Glutamatergic neuron (in vitro differentiated cells): ENCODE measurements around the gene TAS2R40. TPM values are rescaled to one million over a fixed set of nuclear protein-coding genes. Genes with fewer than 3 reads are reported as not detected.

ENCODE experiments used
- DNase-seq: peaks from one replicate; pipeline ENCODE4 v3.0.0; 2022
- H3K27ac Mint-ChIP-seq: one replicate; pipeline ENCODE4 v1.8.0; 2020; ENCODE audit warnings: mild to moderate bottlenecking, mixed read lengths, inconsistent platforms; ENCODE audit not compliant: unreplicated experiment
- H3K27me3 Mint-ChIP-seq: one replicate; pipeline ENCODE4 v1.8.0; 2020; ENCODE audit warnings: mild to moderate bottlenecking, moderate library complexity, mixed read lengths, inconsistent platforms; ENCODE audit not compliant: unreplicated experiment
- H3K36me3 Mint-ChIP-seq: one replicate; pipeline ENCODE4 v1.8.0; 2020; ENCODE audit warnings: mild to moderate bottlenecking, mixed read lengths, inconsistent platforms; ENCODE audit not compliant: unreplicated experiment
- H3K4me1 Mint-ChIP-seq: one replicate; pipeline ENCODE4 v1.8.0; 2020; ENCODE audit warnings: mild to moderate bottlenecking, low read depth, mixed read lengths, inconsistent platforms; ENCODE audit not compliant: unreplicated experiment
- H3K4me3 Mint-ChIP-seq: one replicate; pipeline ENCODE4 v1.8.0; 2020; ENCODE audit warnings: mild to moderate bottlenecking, mixed read lengths, inconsistent platforms; ENCODE audit not compliant: unreplicated experiment
- H3K9me3 Mint-ChIP-seq: one replicate; pipeline ENCODE4 v1.8.0; 2020; ENCODE audit warnings: mild to moderate bottlenecking, moderate library complexity, mixed read lengths, inconsistent platforms; ENCODE audit not compliant: unreplicated experiment
- total RNA-seq: library from RNA; stranded (reverse); fragmentation: NEBNext Ultra II Directional; extraction: Animal tissue kit (Norgen Biotek cat#: 25700); gene quantifications from one replicate; pipeline ENCODE4 v1.2.1, GENCODE V29; 2021; ENCODE audit not compliant: unreplicated experiment
- TF ChIP-seq, protein P1 (sequence below): fragments of 200-600 bp; sonication (generic); IDR thresholded peaks from one replicate; pipeline ENCODE4 v1.5.0; 2021; ENCODE audit not compliant: partially characterized antibody, unreplicated experiment

Gene TAS2R40
- total RNA-seq, 1 donor from 2014 or later = not detected

DNA sequence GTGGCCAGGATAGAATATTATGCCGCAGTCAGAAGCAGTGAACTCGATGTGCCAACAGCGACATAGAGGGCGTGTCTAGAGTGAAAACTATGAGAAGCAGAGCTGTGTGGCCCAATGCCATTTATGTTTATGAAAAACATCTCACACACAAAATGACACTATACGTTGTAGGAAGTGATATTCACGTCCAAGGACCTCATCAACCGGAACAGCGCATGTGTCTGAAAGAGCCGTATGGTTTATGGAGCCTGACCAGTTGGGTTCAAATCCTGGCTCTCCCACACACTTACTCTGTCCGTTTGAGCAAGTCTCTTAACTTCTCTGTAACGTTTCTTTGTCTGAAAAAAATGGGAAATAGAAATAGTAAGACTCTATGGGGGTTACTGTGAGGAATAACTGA, 20.5 kb downstream of the TAS2R40 start:
- Mint-ChIP-seq H3K27ac (no peak overlapping the region), H3K36me3 (peaks cover 2% of the 10 kb centered on the region), H3K4me3 (no peak overlapping the region), H3K27me3 (peaks cover 5% of the 10 kb centered on the region), H3K4me1 (peaks cover 8% of the 10 kb centered on the region), H3K9me3 (no peaks in the 10 kb centered on the region)
- TF ChIP-seq, protein P1, sequence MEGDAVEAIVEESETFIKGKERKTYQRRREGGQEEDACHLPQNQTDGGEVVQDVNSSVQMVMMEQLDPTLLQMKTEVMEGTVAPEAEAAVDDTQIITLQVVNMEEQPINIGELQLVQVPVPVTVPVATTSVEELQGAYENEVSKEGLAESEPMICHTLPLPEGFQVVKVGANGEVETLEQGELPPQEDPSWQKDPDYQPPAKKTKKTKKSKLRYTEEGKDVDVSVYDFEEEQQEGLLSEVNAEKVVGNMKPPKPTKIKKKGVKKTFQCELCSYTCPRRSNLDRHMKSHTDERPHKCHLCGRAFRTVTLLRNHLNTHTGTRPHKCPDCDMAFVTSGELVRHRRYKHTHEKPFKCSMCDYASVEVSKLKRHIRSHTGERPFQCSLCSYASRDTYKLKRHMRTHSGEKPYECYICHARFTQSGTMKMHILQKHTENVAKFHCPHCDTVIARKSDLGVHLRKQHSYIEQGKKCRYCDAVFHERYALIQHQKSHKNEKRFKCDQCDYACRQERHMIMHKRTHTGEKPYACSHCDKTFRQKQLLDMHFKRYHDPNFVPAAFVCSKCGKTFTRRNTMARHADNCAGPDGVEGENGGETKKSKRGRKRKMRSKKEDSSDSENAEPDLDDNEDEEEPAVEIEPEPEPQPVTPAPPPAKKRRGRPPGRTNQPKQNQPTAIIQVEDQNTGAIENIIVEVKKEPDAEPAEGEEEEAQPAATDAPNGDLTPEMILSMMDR = no peak
- no peak for DNase-seq

DNA sequence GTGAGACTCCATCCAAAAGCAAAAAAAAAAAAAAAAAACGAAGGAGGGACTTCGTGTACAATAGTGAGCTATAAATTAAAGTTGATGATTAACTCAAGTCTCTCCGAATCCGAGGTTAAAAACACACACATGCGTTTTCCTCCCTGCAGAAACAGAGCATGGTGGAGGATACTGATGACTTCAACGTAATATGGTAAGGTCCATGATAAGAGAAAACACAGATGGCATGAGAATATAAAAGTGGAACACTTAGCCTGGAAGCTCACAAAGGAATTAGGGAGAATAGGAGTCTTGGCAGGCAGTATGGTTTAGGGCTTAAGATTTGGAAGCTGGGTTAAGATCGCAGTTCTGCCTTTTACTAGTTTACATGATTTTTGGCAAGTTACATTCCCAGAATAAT, 21.3 kb downstream of the TAS2R40 start:
- Mint-ChIP-seq H3K4me3 (no peak overlapping the region), H3K27me3 (peaks cover 5% of the 10 kb centered on the region), H3K4me1 (peaks cover 8% of the 10 kb centered on the region)

DNA sequence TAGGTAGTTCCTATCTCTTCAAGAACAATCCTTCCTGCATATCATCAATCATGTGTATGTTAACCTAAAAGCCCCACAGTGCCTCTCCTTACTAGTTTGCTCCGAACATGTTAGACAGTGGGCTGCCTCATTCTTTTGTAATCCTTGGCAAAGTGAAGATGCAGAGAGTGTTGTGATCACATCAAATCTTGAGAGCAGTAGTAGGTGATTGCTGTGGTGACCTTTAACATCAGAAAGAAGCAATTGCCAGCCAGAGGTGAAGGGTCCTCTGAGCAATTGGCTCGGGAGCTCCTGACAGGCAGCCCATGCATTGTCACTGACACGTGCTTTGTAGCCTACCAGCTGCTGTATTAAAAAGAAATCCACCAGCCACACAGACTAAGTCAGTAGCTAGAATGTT, 21.8 kb downstream of the TAS2R40 start:
- Mint-ChIP-seq H3K4me3 (no peak overlapping the region), H3K27ac (no peak overlapping the region), H3K9me3 (no peaks in the 10 kb centered on the region), H3K4me1 (peaks cover 8% of the 10 kb centered on the region), H3K36me3 (no peaks in the 10 kb centered on the region), H3K27me3 (peaks cover 5% of the 10 kb centered on the region)
- TF ChIP-seq, protein P1 = no peak
- no peak for DNase-seq

More for the DNA sequence above, 21.3 kb downstream of the TAS2R40 start:
- TF ChIP-seq, protein P1 = no peak
- no peak for DNase-seq
- no peaks in the 10 kb centered on the region for H3K9me3 Mint-ChIP-seq
- no peaks in the 10 kb centered on the region for H3K36me3 Mint-ChIP-seq
- no peak overlapping the region for H3K27ac Mint-ChIP-seq

DNA sequence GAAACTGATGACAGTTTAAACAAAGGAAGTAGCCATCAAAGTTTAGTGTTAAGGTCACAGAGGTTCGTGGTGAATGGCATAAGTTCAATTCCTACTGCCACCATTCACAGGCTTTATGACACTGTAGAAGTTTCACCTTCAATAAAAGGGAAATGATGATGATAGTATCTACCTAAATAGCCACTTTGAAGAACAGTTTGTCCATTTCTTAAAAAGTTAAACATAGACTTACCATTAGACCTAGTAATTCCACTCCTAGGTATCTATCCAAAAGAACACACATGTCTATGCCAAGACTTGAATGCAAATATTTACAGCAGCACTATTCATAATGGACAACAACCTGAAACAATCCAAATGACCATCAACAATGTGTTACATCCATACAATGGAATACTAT, 22.5 kb downstream of the TAS2R40 start:
- no peak for DNase-seq
- TF ChIP-seq, protein P1 = no peak
- no peak overlapping the region for H3K4me3 Mint-ChIP-seq
- H3K9me3 Mint-ChIP-seq = no peaks in the 10 kb centered on the region
- peaks cover 8% of the 10 kb centered on the region for H3K4me1 Mint-ChIP-seq
- H3K27me3 Mint-ChIP-seq = peaks cover 5% of the 10 kb centered on the region
- no peak overlapping the region for H3K27ac Mint-ChIP-seq
- peaks cover 4% of the 10 kb centered on the region for H3K36me3 Mint-ChIP-seq

DNA sequence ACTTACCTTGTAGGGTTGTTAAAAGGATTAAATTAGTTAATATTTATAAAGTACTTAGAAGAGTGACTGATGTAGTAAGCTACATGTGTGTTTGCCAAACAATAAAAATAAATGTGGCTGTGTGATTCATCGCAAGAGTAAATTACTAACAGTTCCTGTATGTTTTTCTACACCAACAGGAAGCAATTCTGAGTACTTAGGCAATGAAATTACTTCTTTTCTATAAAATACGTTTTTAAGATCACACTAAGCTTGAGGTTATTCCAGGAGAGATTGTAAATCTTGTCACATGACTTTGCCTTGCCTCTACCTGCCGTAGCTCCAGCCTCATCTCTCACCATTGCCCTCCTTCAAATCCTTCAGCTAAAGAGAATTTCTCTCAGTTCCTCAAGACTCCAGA, 23.3 kb downstream of the TAS2R40 start:
- TF ChIP-seq, protein P1 = no peak
- peaks cover 5% of the 10 kb centered on the region for H3K27me3 Mint-ChIP-seq
- no peak for DNase-seq
- peaks cover 8% of the 10 kb centered on the region for H3K4me1 Mint-ChIP-seq
- H3K9me3 Mint-ChIP-seq = peaks cover 2% of the 10 kb centered on the region
- H3K27ac Mint-ChIP-seq = no peak overlapping the region
- no peak overlapping the region for H3K4me3 Mint-ChIP-seq
- H3K36me3 Mint-ChIP-seq = peaks cover 10% of the 10 kb centered on the region
